Mesodermal cell (in vitro differentiated cells): Measurements from ENCODE around the gene BSG. TPM values are rescaled to one million over a fixed set of nuclear protein-coding genes. Genes with fewer than 3 reads are reported as not detected.

Experiments used
- H3K27ac ChIP-seq: 2 replicates; pipeline ENCODE4 v1.7.0; 2013; ENCODE audit warnings: mild to moderate bottlenecking, low read depth, low read length, moderate library complexity; ENCODE audit not compliant: severe bottlenecking
- H3K36me3 ChIP-seq: 2 replicates; pipeline ENCODE4 v1.7.1; 2013; ENCODE audit warnings: mild to moderate bottlenecking, low read length, moderate library complexity; ENCODE audit not compliant: control insufficient read depth, insufficient read depth
- H3K4me1 ChIP-seq: one replicate; pipeline ENCODE4 v1.7.1; 2013; ENCODE audit warnings: mild to moderate bottlenecking, low read length; ENCODE audit not compliant: insufficient read depth, control insufficient read depth, poor library complexity, severe bottlenecking
- H3K4me3 ChIP-seq: 2 replicates; pipeline ENCODE4 v1.7.0; 2013; ENCODE audit warnings: low read length, control low read depth, mild to moderate bottlenecking; ENCODE audit not compliant: insufficient read depth, poor library complexity, severe bottlenecking; ENCODE audit errors: extremely low read depth
- H3K9me3 ChIP-seq: 2 replicates; pipeline ENCODE4 v1.7.1; 2013; ENCODE audit warnings: mild to moderate bottlenecking, low read length, moderate library complexity; ENCODE audit not compliant: control insufficient read depth
- WGBS, 2 experiments: methylation state at CpG; one replicate each; pipeline ENCODE4 v1.1.5; 2013; ENCODE audit warnings: missing lambda C conversion rate in 2 of 2; ENCODE audit not compliant: insufficient coverage in 2 of 2; 5-methylcytosine and 5-hydroxymethylcytosine counted together
- polyA plus RNA-seq, 2 experiments: library from polyadenylated mRNA; stranded (reverse); fragments of 50-300 nt; gene quantifications; one replicate each; pipeline ENCODE4 v1.2.3, GENCODE V29; 2013

The BSG gene
- 789 TPM for polyA plus RNA-seq (2013, experiment 1 of 2)
- 677 TPM for polyA plus RNA-seq (2013, experiment 2 of 2)

DNA sequence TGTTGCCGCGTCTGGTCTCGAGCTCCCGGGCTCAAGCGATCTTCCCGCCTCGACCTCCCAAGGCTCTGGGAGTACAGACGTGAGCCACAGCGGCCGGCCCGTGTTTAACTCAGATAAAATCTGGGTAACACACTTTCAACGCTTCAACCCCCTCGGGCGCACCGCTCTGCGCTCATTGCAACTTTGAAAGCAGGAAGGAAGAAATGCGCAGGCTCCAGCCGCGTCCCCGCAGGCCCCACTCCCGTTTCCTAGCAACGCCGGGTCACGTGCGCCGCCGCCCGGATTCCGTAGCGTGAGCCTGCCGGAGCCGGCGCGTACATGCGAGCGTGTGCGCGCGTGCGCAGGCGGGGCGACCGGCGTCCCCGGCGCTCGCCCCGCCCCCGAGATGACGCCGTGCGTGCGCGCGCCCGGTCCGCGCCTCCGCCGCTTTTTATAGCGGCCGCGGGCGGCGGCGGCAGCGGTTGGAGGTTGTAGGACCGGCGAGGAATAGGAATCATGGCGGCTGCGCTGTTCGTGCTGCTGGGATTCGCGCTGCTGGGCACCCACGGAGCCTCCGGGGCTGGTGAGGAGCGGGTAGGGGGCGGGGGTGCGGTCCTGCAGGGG lies at the start of gene BSG:
Gene BSG, plus strand, starts transcription at position 457 of the 603 bp plus-strand sequence. Its CDS starts 39 bp downstream, at position 496.
- 0% methylated on average over 65 to 70 of the region's 79 CpGs for WGBS, 2 experiments
- no peaks in the 10 kb centered on the region for H3K9me3 ChIP-seq
- H3K4me3 ChIP-seq: peak within 1 kb of the TSS; percentile 99
- H3K4me1 ChIP-seq: peaks cover 20% of the 10 kb centered on the region
- H3K36me3 ChIP-seq: peaks cover 15% of the 10 kb centered on the region
- H3K27ac ChIP-seq: peak within 1 kb of the TSS; percentile 88

DNA sequence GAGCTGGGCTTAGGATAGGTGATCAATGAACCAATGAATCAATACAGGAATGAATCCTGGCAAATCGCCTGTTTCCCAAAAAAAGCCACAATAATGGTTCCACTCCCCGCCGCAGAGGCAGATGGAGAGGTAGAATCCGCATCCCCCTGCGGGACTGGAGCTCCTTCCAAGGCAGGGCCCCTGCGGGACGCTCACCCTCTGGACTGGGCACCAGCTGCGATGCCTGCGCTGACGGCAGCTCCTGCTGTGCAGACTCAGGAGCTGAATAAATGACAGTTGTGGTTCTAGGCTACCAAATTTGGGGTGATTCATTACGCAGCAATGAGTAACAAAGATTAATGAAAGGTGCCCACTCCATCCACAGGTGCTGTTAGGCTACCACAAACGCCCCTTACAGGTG lies 49.7 kb upstream of the BSG start:
- peaks cover 14% of the 10 kb centered on the region for H3K36me3 ChIP-seq
- 96 to 99% methylated on average over 10 to 12 of the region's 12 CpGs for WGBS, 2 experiments
- no peak overlapping the region for H3K4me3 ChIP-seq
- no peak overlapping the region for H3K27ac ChIP-seq
- H3K4me1 ChIP-seq: peaks cover 5% of the 10 kb centered on the region
- H3K9me3 ChIP-seq: no peaks in the 10 kb centered on the region

DNA sequence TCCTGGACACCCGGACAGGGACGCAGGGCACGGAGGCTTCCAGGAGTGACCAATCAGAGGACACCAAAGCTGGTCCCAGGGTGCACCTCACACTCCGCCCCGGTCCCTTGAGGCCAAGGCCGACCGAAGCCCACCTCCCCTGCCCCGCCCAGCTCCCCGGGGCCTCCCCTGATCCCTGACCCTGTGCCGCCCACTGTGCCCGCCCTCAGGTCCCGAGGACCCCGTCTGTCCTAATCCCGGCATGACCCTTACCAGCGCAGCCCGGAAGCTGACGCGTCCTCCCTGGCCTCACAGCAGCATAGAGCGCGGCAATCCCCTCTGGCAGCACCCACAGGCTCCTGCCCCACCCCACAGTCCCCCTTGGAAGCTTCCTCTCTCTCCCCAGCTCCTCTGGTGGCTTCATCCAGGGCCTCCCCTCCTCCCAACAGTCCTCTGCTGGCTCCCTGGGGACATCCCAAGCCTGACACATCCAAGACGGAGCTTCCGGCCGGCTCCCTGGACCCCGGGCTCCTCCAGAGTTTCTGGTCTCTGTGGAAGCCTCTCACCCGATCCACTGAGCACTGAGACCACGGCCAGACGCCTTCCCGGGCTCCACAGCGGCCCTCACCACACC lies 48.2 kb upstream of the BSG start:
- no peak overlapping the region for H3K4me3 ChIP-seq
- no peaks in the 10 kb centered on the region for H3K4me1 ChIP-seq
- no peaks in the 10 kb centered on the region for H3K9me3 ChIP-seq
- 83 to 84% methylated on average over 25 to 26 of the region's 29 CpGs for WGBS, 2 experiments
- peaks cover 14% of the 10 kb centered on the region for H3K36me3 ChIP-seq
- no peak overlapping the region for H3K27ac ChIP-seq

DNA sequence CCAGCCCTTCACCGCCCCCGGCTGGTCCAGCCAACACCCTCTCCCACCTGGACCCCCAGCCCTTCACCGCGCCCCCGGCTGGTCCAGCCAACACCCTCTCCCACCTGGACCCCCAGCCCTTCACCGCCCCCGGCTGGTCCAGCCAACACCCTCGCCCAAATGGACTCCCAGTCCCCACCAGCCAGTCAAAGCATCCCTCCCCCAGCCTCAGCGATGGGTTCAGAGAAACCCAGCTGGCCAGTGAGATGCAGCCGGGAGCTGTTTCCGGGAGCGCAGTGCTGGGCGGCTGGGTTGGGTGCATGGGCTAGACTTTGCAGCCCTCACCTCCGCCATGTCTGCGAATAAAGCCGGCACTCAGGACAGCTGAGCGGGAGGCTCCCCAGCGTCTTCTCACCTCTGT lies 47.4 kb upstream of the BSG start:
- WGBS, 2 experiments: 66 to 67% methylated on average over 11 of the region's 18 CpGs
- H3K4me3 ChIP-seq: no peak overlapping the region

DNA sequence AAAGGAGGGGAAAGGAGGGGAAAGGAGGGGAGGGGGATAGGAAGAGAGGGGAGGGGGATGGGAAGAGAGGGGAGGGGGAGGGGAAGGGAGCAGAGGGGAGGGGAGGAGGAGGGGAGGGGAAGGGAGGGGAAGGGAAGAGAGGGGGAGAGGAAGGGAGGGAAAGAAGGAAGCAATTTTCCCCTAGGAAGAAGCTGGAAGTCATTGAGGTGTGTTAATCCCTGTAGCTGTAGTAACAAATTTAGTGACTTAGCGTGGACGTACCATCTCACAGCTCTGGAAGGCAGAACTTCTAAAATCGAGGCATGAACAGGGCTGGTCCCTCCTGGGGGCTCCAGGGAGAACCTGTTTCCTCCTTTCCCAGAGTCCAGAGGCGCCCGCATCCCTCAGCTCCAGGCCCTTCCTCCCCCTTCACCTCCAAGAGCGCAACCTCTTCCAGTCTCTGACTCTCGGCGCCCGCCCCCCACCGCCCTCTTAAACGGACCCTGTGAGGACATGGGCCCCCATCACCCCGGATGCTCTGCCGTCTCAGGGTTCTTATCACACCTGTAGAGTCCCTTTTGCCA lies 46.5 kb upstream of the BSG start:
- no peaks in the 10 kb centered on the region for H3K9me3 ChIP-seq
- 65 to 71% methylated on average over 12 of the region's 13 CpGs for WGBS, 2 experiments
- peaks cover 3% of the 10 kb centered on the region for H3K36me3 ChIP-seq
- no peak overlapping the region for H3K4me3 ChIP-seq
- H3K27ac ChIP-seq: no peak overlapping the region
- H3K4me1 ChIP-seq: no peaks in the 10 kb centered on the region

More for the DNA sequence above, 47.4 kb upstream of the BSG start:
- H3K9me3 ChIP-seq: no peaks in the 10 kb centered on the region
- no peak overlapping the region for H3K27ac ChIP-seq
- no peaks in the 10 kb centered on the region for H3K4me1 ChIP-seq
- peaks cover 6% of the 10 kb centered on the region for H3K36me3 ChIP-seq

DNA sequence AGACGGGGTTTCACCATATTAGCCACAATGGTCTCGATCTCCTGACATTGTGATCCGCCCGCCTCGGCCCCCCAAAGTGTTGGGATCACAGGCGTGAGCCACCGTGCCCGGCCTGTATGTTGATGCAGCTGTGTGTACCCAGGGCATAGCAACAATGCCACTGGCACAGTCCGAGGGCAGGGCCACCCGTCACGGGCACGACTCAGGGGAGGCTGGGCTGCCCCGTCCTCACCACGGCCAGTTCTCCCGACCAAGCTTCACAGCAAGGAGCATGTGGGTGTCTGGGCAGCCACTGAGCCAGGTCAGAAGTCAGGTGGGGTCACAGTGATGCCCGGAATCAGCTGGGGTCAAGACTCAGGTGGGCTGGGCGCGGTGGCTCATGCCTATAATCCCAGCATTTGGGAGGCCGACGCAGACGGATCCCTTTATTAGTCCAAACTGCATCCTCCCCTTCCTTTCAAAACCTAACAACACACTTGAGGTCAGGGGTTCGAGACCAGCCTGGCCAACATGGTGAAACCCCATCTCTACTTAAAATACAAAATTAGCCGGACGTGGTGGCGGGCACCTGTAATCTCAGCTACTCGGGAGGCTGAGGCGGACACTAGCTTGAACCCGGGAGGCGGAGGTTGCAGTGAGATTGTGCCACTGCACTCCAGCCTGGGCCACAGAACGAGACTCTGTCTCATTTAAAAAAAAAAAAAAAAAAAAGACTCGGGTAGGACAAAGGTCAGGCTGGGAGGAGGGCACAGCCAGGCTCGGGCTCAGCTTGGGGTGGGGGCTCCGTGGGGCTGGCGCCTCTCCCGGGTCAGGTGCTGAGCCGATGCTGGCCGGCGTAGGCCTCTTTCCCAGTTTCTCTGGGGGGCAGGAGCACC lies 42.0 kb upstream of the BSG start:
- H3K4me1 ChIP-seq: peaks cover 11% of the 10 kb centered on the region
- H3K4me3 ChIP-seq: peak overlapping the region; percentile 68
- H3K9me3 ChIP-seq: no peaks in the 10 kb centered on the region
- peaks cover 19% of the 10 kb centered on the region for H3K36me3 ChIP-seq
- WGBS, 2 experiments: 74 to 78% methylated on average over 29 to 37 of the region's 38 CpGs
- H3K27ac ChIP-seq: peak overlapping the region; percentile 86

DNA sequence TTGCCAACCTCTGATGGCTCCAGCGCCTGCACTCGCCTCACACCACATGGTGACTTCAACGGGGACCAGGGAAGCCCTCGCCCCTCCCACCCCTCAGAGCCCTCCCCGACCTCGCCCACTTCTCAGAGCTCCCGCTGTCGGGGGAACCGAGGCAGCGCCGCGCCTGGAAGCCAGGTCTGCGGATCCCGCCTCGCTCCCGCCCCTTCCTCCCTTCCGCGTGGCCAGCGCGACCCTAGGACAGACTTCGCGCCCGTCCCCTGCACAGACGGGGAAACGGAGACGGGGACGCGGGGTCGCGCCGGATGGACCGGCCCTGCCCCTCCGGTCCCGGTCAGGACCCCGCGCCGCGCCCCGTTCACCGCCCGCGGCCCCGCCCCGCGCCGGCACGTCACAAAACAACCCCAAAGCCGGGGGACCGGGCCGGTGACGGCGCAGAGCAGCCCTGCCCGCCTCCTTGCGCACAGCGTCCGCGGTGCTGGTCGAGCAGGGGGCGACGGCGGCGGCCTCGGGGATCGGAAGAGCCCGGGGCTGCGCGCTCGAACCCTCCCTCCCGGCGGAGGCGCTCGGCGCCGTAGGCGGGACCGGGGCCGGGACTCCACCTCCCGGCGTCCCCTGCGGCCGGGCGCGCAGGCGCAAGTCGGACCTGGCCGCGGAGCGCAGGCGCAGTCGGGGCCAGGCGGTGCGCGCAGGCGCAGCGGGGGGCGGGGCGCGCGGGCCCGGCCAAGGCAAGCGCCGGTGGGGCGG lies 41.2 kb upstream of the BSG start:
- Histone ChIP-seq H3K9me3 (no peaks in the 10 kb centered on the region), H3K4me3 (peak overlapping the region; percentile 68), H3K4me1 (peaks cover 11% of the 10 kb centered on the region), H3K36me3 (peaks cover 27% of the 10 kb centered on the region), H3K27ac (peak overlapping the region; percentile 86)
- 0% methylated on average over 49 to 81 of the region's 103 CpGs for WGBS, 2 experiments

DNA sequence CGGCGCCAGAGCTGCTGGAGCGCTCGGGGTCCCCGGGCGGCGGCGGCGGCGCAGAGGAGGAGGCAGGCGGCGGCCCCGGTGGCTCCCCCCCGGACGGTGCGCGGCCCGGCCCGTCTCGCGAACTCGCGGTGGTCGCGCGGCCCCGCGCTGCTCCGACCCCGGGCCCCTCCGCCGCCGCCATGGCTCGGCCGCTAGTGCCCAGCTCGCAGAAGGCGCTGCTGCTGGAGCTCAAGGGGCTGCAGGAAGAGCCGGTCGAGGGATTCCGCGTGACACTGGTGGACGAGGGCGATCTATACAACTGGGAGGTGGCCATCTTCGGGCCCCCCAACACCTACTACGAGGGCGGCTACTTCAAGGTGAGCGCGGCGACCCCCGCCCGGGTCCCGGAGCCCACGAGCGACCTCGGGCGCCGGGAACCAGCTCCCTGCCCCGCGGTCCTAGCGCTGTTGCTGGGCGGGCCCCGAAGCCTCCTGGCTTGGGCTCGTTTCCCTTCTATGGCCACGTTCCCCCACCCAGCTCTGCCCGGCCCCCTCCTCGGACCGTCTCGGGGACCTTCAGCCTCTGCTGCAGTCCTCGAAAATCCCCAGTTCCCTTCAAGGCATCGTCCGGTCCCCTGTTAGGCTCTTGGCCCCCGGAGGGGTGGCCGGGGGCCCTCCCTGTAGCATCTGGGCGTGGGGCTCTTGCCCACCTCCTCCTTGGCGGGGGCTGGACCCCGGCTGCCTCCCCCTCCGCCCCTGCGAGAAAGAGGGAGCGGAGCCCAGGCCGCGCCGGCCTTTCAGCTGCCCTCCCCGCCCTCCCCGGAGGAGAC lies 40.4 kb upstream of the BSG start, which contains the start of gene CDC34:
Gene CDC34, plus strand, starts transcription at position 8 of the 808 bp plus-strand sequence. Its CDS starts 172 bp downstream, at position 180.
- 0% methylated on average over 58 to 59 of the region's 84 CpGs for WGBS, 2 experiments

DNA sequence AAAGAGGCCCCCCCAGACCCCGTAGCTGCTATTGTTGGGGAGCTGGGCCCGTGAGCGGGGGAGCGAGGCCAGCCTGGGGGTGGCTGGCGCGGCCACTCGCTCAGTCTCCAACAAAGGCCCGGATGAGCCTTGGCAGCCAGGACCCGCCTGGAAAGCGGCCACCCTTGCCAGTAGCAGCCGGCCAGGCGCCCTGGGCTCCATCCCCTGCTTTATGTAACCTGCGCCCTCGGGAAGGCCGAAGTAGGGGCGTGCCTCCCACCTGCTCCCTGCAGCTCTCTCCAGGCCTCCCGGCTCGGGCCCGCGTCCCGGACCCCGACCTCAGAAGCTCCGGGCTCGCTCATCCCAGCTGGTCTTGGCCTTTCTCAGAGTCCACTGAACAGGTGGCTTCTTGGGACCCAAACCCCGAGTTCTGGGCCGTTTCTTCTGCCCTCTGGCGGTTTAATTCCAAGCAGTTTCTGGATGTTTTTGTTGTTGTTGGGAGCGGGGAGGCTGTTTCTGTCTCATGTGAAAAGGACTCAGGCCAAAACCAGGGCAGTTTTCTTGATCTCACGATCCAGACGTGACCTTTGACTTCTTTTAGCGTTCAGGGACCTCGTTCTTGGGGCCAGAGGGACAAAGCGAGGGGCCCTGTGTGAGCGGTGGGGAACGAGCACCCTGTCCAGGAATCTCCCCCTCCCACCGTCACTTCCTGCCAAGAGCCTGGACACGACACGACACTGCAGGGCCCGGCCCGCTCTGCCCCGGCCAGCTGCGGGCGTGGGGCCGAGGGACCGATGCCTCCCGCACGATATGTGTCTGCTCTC lies 39.6 kb upstream of the BSG start:
- peak overlapping the region; percentile 73 for H3K27ac ChIP-seq
- H3K4me1 ChIP-seq: peaks cover 11% of the 10 kb centered on the region
- 4% methylated on average over 36 to 44 of the region's 47 CpGs for WGBS, 2 experiments
- peaks cover 39% of the 10 kb centered on the region for H3K36me3 ChIP-seq
- no peaks in the 10 kb centered on the region for H3K9me3 ChIP-seq
- H3K4me3 ChIP-seq: peak overlapping the region; percentile 98

More for the DNA sequence above, 40.4 kb upstream of the BSG start, which contains the start of gene CDC34:
- H3K27ac ChIP-seq: peak within 1 kb of the TSS; percentile 86
- peaks cover 35% of the 10 kb centered on the region for H3K36me3 ChIP-seq
- H3K9me3 ChIP-seq: no peaks in the 10 kb centered on the region
- H3K4me3 ChIP-seq: peak within 1 kb of the TSS; percentile 98
- H3K4me1 ChIP-seq: peaks cover 11% of the 10 kb centered on the region
